ENCODE measurements around the gene PDS5B.

- no peak for TF ChIP-seq POLR2A (IDR thresholded peaks at IDR 0.05; ENCODE audit: low read depth, low read length)
- TF ChIP-seq CTCF (IDR thresholded peaks at IDR 0.05 in 2 of 3, conservative IDR thresholded peaks at IDR 0.05 in 1 of 3; ENCODE audit: control insufficient read depth in 2 of 3, extremely low read depth in 1 of 3, insufficient read depth in 1 of 3, low read depth in 3 of 3, low read length in 3 of 3), result no peak
- TF ChIP-seq ELK1 (IDR thresholded peaks at IDR 0.05; ENCODE audit: low read depth, low read length), result no peak
- TF ChIP-seq BRCA1 (IDR thresholded peaks at IDR 0.05; ENCODE audit: low read depth, low read length), result no peak
- no peak for TF ChIP-seq CEBPB (IDR thresholded peaks at IDR 0.05; ENCODE audit: borderline replicate concordance in 1 of 2, low read depth in 2 of 2, low read length in 2 of 2)
- TF ChIP-seq CREB1 (IDR thresholded peaks at IDR 0.05; ENCODE audit: low read depth), result no peak
- TF ChIP-seq POLR2AphosphoS5 (IDR thresholded peaks at IDR 0.05; ENCODE audit: low read length), result no peak
- no peak for TF ChIP-seq SIN3A (IDR thresholded peaks at IDR 0.05; ENCODE audit: low read depth, low read length)
- TF ChIP-seq YY1 (IDR thresholded peaks at IDR 0.05; ENCODE audit: low read depth, low read length), result no peak
- no peak for TF ChIP-seq NFYA (IDR thresholded peaks at IDR 0.05; ENCODE audit: borderline replicate concordance, low read depth, low read length)
Measured at GRCh38 chr13:32659736-32660135, 73.5 kb downstream of the PDS5B start.

Measured in GM12878 (cell line).